Measurements from ENCODE around the gene FAM83F. TPM values are rescaled to one million over a fixed set of nuclear protein-coding genes. Genes with fewer than 3 reads are reported as not detected.

Gene FAM83F
- total RNA-seq, 1 experiment from 2014 or later, result 43.1 TPM

DNA sequence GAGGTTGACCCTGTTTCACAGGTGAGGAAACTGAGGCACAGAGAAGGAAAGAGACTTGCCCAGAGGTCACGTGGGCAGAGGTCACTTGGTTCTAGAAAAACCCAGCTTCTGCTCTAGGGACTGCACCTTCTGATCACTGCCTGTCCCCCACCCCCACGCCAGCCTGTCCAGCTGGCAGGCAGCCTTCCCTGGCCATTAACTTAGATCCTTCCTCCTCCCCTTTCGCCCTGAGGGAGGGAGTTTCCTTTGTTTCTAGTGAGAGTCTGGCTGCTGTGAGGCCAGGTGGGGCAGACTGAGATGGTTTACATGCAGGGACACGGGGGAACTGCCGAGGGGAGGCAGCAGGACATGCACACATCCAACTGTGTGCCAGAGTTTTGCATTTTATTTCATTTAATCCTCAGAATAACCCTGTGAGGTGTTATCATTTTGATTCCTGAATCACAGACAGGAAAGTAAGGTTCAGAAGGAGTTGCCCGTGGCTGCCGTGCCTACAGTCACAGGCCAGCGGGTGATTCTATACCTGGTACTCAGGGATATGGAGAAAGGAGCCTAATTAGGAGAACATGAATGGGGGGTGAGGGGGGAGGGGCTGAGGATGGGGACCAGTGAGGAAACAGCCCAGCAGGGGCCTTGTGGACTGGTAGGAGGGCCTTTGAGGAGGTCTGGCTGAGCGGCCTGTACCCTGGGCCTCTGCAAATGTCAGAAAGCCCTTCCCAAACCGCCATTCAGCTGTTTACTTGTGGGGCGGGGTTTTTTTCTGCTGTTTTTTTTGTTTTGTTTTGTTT is 3.4 kb downstream of the FAM83F start (continued):
- TF ChIP-seq, protein P1, sequence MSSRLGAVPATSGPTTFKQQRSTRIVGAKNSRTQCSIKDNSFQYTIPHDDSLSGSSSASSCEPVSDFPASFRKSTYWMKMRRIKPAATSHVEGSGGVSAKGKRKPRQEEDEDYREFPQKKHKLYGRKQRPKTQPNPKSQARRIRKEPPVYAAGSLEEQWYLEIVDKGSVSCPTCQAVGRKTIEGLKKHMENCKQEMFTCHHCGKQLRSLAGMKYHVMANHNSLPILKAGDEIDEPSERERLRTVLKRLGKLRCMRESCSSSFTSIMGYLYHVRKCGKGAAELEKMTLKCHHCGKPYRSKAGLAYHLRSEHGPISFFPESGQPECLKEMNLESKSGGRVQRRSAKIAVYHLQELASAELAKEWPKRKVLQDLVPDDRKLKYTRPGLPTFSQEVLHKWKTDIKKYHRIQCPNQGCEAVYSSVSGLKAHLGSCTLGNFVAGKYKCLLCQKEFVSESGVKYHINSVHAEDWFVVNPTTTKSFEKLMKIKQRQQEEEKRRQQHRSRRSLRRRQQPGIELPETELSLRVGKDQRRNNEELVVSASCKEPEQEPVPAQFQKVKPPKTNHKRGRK (CRISPR knock-in tag; IDR thresholded peaks at IDR 0.05; ENCODE audit: borderline replicate concordance), result no peak
- TF ChIP-seq HMGA2 (CRISPR knock-in tag; IDR thresholded peaks at IDR 0.05), result no peak
- no peak for TF ChIP-seq TEAD4 (CRISPR knock-in tag; IDR thresholded peaks at IDR 0.05)
- TF ChIP-seq CREM (CRISPR knock-in tag; IDR thresholded peaks at IDR 0.05), result no peak
- TF ChIP-seq, protein P2, sequence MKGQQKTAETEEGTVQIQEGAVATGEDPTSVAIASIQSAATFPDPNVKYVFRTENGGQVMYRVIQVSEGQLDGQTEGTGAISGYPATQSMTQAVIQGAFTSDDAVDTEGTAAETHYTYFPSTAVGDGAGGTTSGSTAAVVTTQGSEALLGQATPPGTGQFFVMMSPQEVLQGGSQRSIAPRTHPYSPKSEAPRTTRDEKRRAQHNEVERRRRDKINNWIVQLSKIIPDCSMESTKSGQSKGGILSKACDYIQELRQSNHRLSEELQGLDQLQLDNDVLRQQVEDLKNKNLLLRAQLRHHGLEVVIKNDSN (CRISPR knock-in tag; IDR thresholded peaks at IDR 0.05), result peak; percentile 76
- TF ChIP-seq SMAD3 (CRISPR knock-in tag; IDR thresholded peaks at IDR 0.05; ENCODE audit: borderline replicate concordance), result no peak
- no peak for TF ChIP-seq SP1 (CRISPR knock-in tag; conservative IDR thresholded peaks at IDR 0.05)
- TF ChIP-seq, protein P3, sequence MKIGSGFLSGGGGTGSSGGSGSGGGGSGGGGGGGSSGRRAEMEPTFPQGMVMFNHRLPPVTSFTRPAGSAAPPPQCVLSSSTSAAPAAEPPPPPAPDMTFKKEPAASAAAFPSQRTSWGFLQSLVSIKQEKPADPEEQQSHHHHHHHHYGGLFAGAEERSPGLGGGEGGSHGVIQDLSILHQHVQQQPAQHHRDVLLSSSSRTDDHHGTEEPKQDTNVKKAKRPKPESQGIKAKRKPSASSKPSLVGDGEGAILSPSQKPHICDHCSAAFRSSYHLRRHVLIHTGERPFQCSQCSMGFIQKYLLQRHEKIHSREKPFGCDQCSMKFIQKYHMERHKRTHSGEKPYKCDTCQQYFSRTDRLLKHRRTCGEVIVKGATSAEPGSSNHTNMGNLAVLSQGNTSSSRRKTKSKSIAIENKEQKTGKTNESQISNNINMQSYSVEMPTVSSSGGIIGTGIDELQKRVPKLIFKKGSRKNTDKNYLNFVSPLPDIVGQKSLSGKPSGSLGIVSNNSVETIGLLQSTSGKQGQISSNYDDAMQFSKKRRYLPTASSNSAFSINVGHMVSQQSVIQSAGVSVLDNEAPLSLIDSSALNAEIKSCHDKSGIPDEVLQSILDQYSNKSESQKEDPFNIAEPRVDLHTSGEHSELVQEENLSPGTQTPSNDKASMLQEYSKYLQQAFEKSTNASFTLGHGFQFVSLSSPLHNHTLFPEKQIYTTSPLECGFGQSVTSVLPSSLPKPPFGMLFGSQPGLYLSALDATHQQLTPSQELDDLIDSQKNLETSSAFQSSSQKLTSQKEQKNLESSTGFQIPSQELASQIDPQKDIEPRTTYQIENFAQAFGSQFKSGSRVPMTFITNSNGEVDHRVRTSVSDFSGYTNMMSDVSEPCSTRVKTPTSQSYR (CRISPR knock-in tag; IDR thresholded peaks at IDR 0.05), result peak; percentile 73; the same call in 1 of the 2 replicates
- no peak for TF ChIP-seq CBFB (CRISPR knock-in tag; IDR thresholded peaks at IDR 0.05; ENCODE audit: low read depth)
- no peak for TF ChIP-seq NFE2L1 (CRISPR knock-in tag; IDR thresholded peaks at IDR 0.05)
- TF ChIP-seq, protein P4, sequence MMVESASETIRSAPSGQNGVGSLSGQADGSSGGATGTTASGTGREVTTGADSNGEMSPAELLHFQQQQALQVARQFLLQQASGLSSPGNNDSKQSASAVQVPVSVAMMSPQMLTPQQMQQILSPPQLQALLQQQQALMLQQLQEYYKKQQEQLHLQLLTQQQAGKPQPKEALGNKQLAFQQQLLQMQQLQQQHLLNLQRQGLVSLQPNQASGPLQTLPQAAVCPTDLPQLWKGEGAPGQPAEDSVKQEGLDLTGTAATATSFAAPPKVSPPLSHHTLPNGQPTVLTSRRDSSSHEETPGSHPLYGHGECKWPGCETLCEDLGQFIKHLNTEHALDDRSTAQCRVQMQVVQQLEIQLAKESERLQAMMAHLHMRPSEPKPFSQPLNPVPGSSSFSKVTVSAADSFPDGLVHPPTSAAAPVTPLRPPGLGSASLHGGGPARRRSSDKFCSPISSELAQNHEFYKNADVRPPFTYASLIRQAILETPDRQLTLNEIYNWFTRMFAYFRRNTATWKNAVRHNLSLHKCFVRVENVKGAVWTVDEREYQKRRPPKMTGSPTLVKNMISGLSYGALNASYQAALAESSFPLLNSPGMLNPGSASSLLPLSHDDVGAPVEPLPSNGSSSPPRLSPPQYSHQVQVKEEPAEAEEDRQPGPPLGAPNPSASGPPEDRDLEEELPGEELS (CRISPR knock-in tag; IDR thresholded peaks at IDR 0.05), result 0 out of 2 replicates have a peak, but pooled peaks have one; percentile 41
- TF ChIP-seq, protein P5, sequence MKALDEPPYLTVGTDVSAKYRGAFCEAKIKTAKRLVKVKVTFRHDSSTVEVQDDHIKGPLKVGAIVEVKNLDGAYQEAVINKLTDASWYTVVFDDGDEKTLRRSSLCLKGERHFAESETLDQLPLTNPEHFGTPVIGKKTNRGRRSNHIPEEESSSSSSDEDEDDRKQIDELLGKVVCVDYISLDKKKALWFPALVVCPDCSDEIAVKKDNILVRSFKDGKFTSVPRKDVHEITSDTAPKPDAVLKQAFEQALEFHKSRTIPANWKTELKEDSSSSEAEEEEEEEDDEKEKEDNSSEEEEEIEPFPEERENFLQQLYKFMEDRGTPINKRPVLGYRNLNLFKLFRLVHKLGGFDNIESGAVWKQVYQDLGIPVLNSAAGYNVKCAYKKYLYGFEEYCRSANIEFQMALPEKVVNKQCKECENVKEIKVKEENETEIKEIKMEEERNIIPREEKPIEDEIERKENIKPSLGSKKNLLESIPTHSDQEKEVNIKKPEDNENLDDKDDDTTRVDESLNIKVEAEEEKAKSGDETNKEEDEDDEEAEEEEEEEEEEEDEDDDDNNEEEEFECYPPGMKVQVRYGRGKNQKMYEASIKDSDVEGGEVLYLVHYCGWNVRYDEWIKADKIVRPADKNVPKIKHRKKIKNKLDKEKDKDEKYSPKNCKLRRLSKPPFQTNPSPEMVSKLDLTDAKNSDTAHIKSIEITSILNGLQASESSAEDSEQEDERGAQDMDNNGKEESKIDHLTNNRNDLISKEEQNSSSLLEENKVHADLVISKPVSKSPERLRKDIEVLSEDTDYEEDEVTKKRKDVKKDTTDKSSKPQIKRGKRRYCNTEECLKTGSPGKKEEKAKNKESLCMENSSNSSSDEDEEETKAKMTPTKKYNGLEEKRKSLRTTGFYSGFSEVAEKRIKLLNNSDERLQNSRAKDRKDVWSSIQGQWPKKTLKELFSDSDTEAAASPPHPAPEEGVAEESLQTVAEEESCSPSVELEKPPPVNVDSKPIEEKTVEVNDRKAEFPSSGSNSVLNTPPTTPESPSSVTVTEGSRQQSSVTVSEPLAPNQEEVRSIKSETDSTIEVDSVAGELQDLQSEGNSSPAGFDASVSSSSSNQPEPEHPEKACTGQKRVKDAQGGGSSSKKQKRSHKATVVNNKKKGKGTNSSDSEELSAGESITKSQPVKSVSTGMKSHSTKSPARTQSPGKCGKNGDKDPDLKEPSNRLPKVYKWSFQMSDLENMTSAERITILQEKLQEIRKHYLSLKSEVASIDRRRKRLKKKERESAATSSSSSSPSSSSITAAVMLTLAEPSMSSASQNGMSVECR (CRISPR knock-in tag; IDR thresholded peaks at IDR 0.05; ENCODE audit: borderline replicate concordance), result no peak; the same call in 1 of the 2 replicates
- TF ChIP-seq MYBL2 (CRISPR knock-in tag; IDR thresholded peaks at IDR 0.05), result no peak
- TF ChIP-seq, protein P6, sequence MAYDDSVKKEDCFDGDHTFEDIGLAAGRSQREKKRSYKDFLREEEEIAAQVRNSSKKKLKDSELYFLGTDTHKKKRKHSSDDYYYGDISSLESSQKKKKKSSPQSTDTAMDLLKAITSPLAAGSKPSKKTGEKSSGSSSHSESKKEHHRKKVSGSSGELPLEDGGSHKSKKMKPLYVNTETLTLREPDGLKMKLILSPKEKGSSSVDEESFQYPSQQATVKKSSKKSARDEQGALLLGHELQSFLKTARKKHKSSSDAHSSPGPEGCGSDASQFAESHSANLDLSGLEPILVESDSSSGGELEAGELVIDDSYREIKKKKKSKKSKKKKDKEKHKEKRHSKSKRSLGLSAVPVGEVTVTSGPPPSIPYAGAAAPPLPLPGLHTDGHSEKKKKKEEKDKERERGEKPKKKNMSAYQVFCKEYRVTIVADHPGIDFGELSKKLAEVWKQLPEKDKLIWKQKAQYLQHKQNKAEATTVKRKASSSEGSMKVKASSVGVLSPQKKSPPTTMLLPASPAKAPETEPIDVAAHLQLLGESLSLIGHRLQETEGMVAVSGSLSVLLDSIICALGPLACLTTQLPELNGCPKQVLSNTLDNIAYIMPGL (CRISPR knock-in tag; IDR thresholded peaks at IDR 0.05), result no peak
- TF ChIP-seq KAT7 (CRISPR knock-in tag; IDR thresholded peaks at IDR 0.05; ENCODE audit: borderline replicate concordance), result no peak
- no peak for TF ChIP-seq GABPB1 (CRISPR knock-in tag; IDR thresholded peaks at IDR 0.05)
- TF ChIP-seq ELF4 (CRISPR knock-in tag; IDR thresholded peaks at IDR 0.05; ENCODE audit: low read depth), result no peak
- TF ChIP-seq ZNF317 (CRISPR knock-in tag; IDR thresholded peaks at IDR 0.05; ENCODE audit: borderline replicate concordance, low read depth), result no peak
- TF ChIP-seq, protein P7, sequence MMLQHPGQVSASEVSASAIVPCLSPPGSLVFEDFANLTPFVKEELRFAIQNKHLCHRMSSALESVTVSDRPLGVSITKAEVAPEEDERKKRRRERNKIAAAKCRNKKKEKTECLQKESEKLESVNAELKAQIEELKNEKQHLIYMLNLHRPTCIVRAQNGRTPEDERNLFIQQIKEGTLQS (CRISPR knock-in tag; conservative IDR thresholded peaks at IDR 0.05), result no peak
- TF ChIP-seq ZNF232 (CRISPR knock-in tag; IDR thresholded peaks at IDR 0.05), result peak; percentile 44; the same call in 1 of the 2 replicates
- TF ChIP-seq RELA (CRISPR knock-in tag; IDR thresholded peaks at IDR 0.05; ENCODE audit: borderline replicate concordance), result no peak

Data from WTC11 (cell line).